Hepatocyte (in vitro differentiated cells): ENCODE data around the gene RBM8A. TPM values are rescaled to one million over a fixed set of nuclear protein-coding genes. Genes with fewer than 3 reads are reported as not detected.

ENCODE experiments used
- DNase-seq: peaks from one replicate; pipeline ENCODE4 v3.0.0-alpha.2; 2016; ENCODE audit warnings: low spot score
- H2AFZ ChIP-seq: fragments of 200-600 bp; sonication (generic); 2 replicates; pipeline ENCODE4 v1.6.0; 2016; ENCODE audit warnings: antibody characterized with exemption, mild to moderate bottlenecking
- H3K27ac ChIP-seq: fragments of 200-600 bp; sonication (generic); 2 replicates; pipeline ENCODE4 v1.5.1; 2016; ENCODE audit warnings: mild to moderate bottlenecking
- H3K27me3 ChIP-seq: fragments of 200-600 bp; sonication (generic); 2 replicates; pipeline ENCODE4 v1.6.1; 2016
- H3K36me3 ChIP-seq: fragments of 200-600 bp; sonication (generic); replicated peaks from 2 replicates; pipeline ENCODE4 v1.5.1; 2016; ENCODE audit warnings: low read depth; ENCODE audit not compliant: insufficient read depth
- H3K4me1 ChIP-seq: fragments of 200-600 bp; sonication (generic); 2 replicates; pipeline ENCODE4 v1.5.1; 2016; ENCODE audit warnings: mild to moderate bottlenecking, moderate library complexity; ENCODE audit not compliant: insufficient read depth
- H3K4me2 ChIP-seq: fragments of 200-600 bp; sonication (generic); 2 replicates; pipeline ENCODE4 v1.6.0; 2016
- H3K4me3 ChIP-seq: fragments of 200-600 bp; sonication (generic); 2 replicates; pipeline ENCODE4 v1.5.1; 2016; ENCODE audit warnings: mild to moderate bottlenecking
- H3K79me2 ChIP-seq: fragments of 200-600 bp; sonication (generic); 2 replicates; pipeline ENCODE4 v1.6.0; 2017; ENCODE audit warnings: mild to moderate bottlenecking
- H3K9me2 ChIP-seq: fragments of 200-600 bp; sonication (generic); replicated peaks from 2 replicates; pipeline ENCODE4 v1.6.0; 2017; ENCODE audit warnings: mild to moderate bottlenecking; ENCODE audit not compliant: insufficient read depth
- H3K9me3 ChIP-seq: fragments of 200-600 bp; sonication (generic); 2 replicates; pipeline ENCODE4 v1.5.1; 2016; ENCODE audit warnings: low read depth, mild to moderate bottlenecking
- H4K20me1 ChIP-seq: fragments of 200-600 bp; sonication (generic); 2 replicates; pipeline ENCODE4 v1.6.0; 2016; ENCODE audit warnings: mild to moderate bottlenecking; ENCODE audit not compliant: insufficient read depth, poor library complexity, severe bottlenecking
- CTCF ChIP-seq: fragments of 200-600 bp; sonication (generic); IDR thresholded peaks from 2 replicates; pipeline ENCODE4 v1.5.1; 2016; ENCODE audit warnings: antibody characterized with exemption, mild to moderate bottlenecking; ENCODE audit not compliant: poor library complexity
- EZH2 ChIP-seq: fragments of 200-600 bp; sonication (generic); IDR thresholded peaks from 2 replicates; pipeline ENCODE4 v1.6.1; 2016; ENCODE audit warnings: antibody characterized with exemption, mild to moderate bottlenecking, borderline replicate concordance
- EZH2phosphoT487 ChIP-seq: fragments of 200-600 bp; sonication (generic); IDR thresholded peaks from one replicate; pipeline ENCODE4 v1.6.1; 2018; ENCODE audit warnings: antibody characterized with exemption, mild to moderate bottlenecking, low read depth, moderate library complexity; ENCODE audit not compliant: unreplicated experiment, severe bottlenecking
- WGBS: methylation state at CpG from one replicate; pipeline ENCODE4 v1.1.6; 2016; ENCODE audit warnings: low lambda C conversion rate; ENCODE audit errors: missing lambda C conversion rate; 5-methylcytosine and 5-hydroxymethylcytosine counted together
- polyA plus RNA-seq: library from polyadenylated mRNA; unstranded; fragments of >200 nt; fragmentation: Nextera tagmentation; extraction: Ambion mirVana; gene quantifications from 2 replicates; pipeline ENCODE4 v1.2.1, GENCODE V29; 2016
- total RNA-seq: library from RNA; depleted of rRNA; stranded (reverse); fragments of >200 nt; gene quantifications from 2 replicates; pipeline ENCODE4 v1.2.3, GENCODE V29; 2014

RBM8A gene
- total RNA-seq (141 and 154 TPM in 2 replicates), polyA plus RNA-seq (185 and 189 TPM in 2 replicates)

GRCh38 chr1:145927063-145927886, at the start of gene RBM8A:
Gene RBM8A (minus strand): TSS chr1:145927484. CDS start chr1:145927426, 58 bp downstream.
- DNase-seq, result peak; percentile 96
- Histone ChIP-seq H3K27ac (peak within 1 kb of the TSS; percentile 95), H3K27me3 (no peaks in the 10 kb centered on the region), H3K4me3 (peak within 1 kb of the TSS; percentile 38), H3K4me2 (peak within 1 kb of the TSS; percentile 83), H2AFZ (peak within 1 kb of the TSS; percentile 67), H4K20me1 (no peaks in the 10 kb centered on the region), H3K9me2 (no peaks in the 10 kb centered on the region), H3K4me1 (peaks cover 8% of the 10 kb centered on the region), H3K36me3 (peaks cover 4% of the 10 kb centered on the region), H3K79me2 (peaks cover 12% of the 10 kb centered on the region), H3K9me3 (no peaks in the 10 kb centered on the region)
- 2% methylated on average over 41 of the region's 41 CpGs for WGBS
- no peak for TF ChIP-seq EZH2phosphoT487
- TF ChIP-seq EZH2, result no peak
- TF ChIP-seq CTCF, result peak; percentile 66

DNA sequence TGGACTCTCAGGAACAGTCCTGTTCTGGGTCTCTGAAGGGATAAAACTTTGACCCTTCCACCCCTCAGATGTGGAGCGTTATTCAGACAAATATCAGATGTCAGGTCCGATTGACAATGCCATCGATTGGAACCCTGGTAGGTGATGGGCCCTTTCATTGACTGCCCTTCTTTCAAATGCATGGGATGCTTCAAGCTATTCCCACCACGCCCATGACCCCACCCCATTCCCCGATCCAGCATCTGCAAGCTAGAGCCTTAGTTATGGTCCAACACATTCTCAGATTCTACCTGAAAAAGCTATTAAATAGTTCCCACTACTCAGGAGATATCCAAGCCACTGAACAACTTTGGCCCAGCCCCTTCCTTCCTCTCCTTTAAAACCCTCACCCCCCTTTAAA, 49.7 kb upstream of the RBM8A start:
- Histone ChIP-seq H3K79me2 (no peaks in the 10 kb centered on the region), H3K4me3 (no peak overlapping the region), H3K36me3 (no peaks in the 10 kb centered on the region), H2AFZ (no peak overlapping the region), H3K9me3 (no peaks in the 10 kb centered on the region), H3K27me3 (no peaks in the 10 kb centered on the region), H4K20me1 (no peaks in the 10 kb centered on the region), H3K4me1 (peaks cover 21% of the 10 kb centered on the region), H3K9me2 (no peaks in the 10 kb centered on the region), H3K27ac (no peak overlapping the region), H3K4me2 (no peak overlapping the region)
- WGBS, result 87% methylated on average over 5 of the region's 5 CpGs
- no peak for DNase-seq
- TF ChIP-seq EZH2 (no peak), EZH2phosphoT487 (no peak), CTCF (no peak)

- Histone ChIP-seq H3K4me2 (no peak overlapping the region), H4K20me1 (no peaks in the 10 kb centered on the region), H3K9me2 (no peaks in the 10 kb centered on the region), H3K27ac (no peak overlapping the region), H3K4me1 (peaks cover 21% of the 10 kb centered on the region), H3K27me3 (no peaks in the 10 kb centered on the region), H2AFZ (no peak overlapping the region), H3K79me2 (no peaks in the 10 kb centered on the region), H3K4me3 (no peak overlapping the region), H3K9me3 (no peaks in the 10 kb centered on the region), H3K36me3 (no peaks in the 10 kb centered on the region)
- WGBS, result 87% methylated on average over 4 of the region's 4 CpGs
- DNase-seq, result no peak
- TF ChIP-seq CTCF (no peak), EZH2 (no peak), EZH2phosphoT487 (no peak)
Measured at GRCh38 chr1:145975216-145975615, 47.9 kb upstream of the RBM8A start.
